HG03060 (cell line): ENCODE measurements around the gene FNDC5.

Experiments used
- ATAC-seq: cut with Tn5 transposase; IDR thresholded peaks from one replicate; pipeline ENCODE4 v1.9.1; 2021; ENCODE audit warnings: low read depth, moderate number of reproducible peaks; ENCODE audit not compliant: unreplicated experiment

Gene FNDC5

GRCh38 chr1:32885676-32886003, 14.9 kb upstream of the FNDC5 start:
- ATAC-seq: no peak

GRCh38 chr1:32884726-32885125, 14.0 kb upstream of the FNDC5 start:
- no peak for ATAC-seq

DNA sequence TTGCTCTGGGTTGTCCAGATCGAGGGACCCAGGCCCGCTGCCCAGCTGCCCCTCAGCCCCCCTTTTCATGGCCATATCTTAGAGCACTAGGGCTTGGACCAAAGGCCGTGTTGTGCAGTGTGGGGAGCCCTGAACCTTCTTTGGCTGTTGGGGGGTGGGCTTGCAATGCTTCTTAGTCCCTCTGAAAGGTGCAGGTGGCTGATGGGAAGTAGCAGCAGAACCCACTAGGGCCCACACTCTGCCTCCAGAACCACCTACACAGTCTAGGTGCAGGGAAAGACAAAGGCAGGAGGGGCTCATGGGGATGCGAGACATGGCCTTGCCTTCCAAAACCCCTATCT, 13.3 kb upstream of the FNDC5 start:
- no peak for ATAC-seq

DNA sequence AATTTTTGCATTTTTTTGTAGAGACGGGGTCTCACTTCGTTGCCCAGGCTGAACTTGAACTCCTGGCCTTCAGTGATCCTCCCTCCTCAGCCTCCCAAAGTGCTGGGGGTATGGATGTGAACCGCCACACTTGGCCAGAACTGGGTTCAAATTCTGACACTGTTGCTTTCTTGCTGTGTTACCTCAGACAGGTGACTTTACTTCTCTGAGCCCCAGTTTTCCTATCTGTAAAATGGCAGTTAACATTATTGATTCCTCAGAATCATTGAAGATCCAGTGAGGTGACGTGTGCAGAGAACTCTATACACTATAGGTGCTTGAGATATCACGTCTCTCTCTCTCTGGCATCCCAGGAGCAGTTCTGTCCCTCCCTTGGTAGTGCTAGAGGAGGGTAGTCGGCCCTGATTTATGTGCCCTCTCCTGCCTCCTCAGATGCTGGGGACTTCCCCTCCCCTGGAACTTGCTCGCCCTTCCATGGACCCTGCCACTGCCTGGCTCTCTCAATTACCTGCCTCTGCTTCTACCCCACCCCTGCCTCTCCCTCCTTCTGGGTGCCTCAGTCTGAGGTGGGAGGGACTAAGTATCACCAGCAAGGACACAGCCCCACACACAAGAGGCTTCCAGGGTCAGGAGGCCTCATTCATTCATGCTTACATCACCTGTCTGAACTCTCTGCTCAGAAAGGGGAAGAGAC, 12.8 kb upstream of the FNDC5 start:
- ATAC-seq: no peak

DNA sequence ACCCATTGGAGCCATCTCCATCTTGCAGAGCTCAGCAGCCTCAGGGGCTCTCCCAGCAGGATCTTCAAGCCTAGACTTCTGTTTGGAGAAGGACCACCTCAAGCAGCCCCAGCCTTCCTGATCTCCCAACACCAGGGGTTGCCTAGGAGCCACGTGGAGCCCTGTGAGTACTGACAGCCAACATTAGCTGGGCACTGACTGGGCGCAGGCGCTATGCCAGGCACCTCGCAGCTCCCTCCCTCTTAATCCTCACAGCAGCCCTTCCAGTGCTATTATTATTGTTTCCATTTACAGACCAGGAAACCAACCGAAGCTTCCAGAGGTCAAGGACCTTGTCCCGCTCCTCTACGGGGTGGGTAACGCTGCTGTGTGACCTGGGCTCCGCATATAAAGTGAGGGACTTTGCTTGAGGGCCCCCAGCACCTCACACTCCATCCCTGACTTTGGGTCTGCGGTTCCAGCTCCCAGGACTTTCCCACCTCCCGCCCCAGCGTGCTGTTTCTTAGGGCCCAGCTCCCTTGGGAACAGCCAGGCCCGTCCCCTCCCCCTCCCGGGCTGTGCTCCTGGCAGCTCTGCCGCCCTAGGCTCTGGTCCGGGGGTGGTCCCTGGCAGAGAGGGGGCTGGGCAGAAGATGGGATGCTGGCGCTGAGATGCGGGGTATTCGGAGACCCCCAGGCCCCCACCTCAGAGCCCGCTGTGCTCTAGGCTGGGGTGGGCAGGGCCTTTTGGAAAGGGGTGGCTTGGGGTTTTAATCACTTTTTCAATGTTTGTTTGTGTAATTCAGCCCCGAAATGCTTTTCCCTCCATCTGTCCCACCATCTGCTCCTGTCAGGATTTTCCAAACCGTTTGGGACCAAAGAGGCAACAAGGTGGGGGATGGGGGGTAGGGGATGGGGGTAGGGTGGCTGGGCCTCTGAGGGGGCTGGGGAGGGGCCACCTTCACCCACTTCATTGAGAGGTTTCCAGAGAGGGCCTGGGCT, 11.4 kb upstream of the FNDC5 start:
- ATAC-seq: no peak

GRCh38 chr1:32881291-32881690, 10.6 kb upstream of the FNDC5 start:
- no peak for ATAC-seq

GRCh38 chr1:32878637-32879041, 7.9 kb upstream of the FNDC5 start:
- ATAC-seq: no peak

DNA sequence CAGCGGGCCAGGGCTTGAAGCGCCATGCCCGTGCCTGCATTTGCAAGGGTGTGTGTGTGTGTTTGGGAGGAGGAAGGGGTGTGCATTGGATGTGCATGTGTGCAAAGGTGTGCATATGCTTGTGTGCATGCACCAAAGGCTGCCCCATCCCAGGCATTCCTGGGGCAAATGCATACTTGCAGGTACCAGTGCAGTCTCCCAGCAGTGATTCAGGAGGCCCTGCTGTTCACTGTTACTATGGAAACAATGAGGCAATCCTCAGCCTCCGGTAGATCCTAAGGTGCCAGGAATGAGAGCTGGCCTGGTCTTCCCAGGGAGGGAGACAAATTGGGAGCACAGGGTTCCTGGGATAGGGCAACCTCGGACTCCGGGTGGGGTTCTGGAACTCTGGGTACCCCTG, 7.5 kb upstream of the FNDC5 start:
- no peak for ATAC-seq

DNA sequence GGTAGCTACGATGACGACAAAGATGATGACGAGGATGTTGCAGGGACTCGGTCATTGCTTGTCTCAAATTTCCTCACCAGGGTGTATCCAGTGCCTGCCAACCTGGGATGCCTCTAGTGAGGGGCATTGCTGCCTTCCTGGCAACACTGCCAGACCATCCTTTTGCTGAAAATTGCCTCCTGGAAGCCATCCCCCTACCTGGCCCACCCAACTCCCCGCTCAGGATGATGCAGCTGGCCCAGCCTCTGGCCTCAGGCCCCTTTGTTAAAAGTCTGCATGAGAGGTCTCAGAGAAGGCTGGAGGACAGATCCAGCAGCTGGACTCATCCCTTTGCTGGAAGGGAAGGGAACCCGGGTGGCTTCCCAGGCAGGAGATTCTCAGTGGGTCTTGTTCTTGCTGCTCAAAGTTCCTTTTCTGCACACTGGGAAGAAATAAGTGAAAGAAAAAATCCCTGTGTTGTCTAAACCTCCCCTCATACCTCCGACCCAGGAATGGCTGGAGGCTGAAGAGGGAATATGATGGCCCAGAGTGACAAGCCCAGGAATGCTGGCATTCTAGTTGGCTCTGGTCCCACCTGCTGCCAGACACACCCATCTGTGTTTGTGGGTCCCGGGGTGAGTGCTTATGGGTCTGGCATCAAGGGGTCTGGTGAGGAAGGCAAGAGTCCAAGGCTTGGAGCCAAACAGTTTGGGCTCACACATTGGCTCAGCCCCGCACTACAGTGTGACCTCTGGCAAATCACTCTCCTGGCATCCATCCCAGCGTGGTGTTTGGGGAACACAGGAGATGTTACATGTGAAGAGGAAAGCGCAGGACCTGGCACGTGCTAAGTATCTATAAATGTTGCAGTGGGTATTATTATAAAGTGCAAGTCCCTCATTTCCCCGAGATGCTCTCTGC, 6.7 kb upstream of the FNDC5 start:
- no peak for ATAC-seq

GRCh38 chr1:32876341-32877210, 5.9 kb upstream of the FNDC5 start:
- ATAC-seq: no peak

- ATAC-seq: no peak
Measured at GRCh38 chr1:32874860-32875752, 4.4 kb upstream of the FNDC5 start.

DNA sequence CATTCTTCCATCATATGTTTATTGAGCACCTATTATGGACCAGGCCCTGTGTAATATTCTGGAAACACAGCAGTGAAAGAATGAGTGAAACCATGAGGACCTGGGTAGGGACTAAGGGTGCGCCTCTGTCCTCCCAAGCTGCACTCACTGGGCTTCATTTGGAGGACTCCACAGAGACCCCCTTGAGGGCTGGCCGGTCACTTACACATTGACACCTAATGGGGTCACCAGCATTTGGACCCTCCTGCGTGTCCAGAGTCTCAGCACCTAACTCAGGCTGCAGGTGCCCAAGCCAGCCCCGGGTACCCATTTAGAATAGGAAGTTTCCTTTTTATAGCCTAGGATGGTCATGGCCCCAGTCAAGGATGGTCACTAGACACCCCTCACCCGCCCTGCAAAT, 2.8 kb upstream of the FNDC5 start:
- ATAC-seq: no peak

DNA sequence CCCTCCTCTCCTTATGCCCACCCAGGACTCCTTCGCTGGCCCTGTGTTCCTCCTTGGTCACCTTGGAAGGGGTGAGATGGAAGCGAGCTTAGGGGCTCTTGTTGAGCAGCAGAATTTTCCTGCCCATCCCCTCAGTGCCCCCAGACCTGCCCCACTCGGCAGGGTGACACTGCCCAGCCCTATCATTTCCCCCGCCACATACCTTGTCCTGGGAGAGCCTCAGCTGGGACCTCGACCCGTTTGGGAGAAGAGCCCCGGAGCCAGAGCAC, 1.4 kb upstream of the FNDC5 start:
- no peak for ATAC-seq

DNA sequence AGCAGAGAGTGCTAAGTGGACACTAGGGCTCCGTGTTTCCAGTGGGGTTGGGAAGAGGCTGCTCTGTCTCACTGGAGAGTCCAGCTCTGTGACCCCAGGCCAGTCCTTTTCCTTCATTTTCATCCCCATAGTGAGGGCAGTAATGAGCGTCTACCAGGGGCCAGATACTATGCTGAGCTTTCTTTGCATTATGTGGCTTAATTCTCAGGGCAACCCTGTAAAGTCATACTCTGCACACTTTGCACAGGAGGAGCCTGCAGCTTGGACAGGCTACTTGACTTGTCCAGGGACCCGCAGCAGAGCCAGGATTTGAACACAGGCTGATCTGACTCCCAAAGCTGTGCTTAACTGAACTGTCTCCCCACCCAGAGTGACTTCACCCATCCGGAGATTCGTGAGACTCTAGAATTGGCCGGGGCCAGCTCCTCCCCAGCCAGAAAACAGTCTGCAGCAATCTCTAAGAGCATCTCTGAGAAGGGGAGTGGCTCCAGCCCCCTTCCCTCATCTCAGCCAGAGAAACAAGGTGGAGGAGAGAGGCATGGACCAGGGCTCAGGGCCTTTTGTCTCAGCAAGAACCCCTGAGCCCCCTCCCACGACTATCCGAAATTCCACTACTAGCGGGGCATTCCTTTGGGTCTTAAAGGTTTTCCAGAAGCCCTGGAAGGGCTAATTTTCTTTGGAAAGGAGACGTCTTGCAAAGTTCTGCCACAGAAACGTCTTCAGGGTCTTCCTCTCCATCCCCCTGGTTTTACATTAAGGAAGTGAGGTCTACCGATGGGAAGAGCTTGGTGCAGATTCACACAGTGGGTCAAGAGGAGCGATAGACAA, 866 bp upstream of the FNDC5 start:
- ATAC-seq: no peak

GRCh38 chr1:32869923-32870614, 643 bp downstream of the FNDC5 start:
- no peak for ATAC-seq

GRCh38 chr1:32868806-32869455, 1.8 kb downstream of the FNDC5 start:
- ATAC-seq: no peak

DNA sequence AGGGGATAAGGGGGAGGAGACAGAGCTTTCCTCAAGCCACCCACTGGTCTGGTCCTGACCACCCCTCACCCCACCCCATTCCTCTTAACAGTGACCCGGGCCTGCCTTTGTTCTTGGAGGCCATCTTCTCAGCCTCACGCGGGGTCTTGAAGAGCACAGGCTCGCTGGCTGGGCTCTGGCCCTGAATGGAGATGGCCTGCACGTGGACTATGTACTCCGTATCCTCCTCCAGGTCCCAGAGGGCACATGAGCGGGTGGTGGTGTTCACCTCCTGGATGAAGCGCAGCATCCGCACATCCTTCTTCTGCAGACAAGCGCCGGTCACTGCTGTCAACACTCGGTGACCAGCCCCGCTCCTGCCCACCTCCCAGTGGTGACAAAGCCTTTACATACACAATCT, 2.6 kb downstream of the FNDC5 start:
- ATAC-seq: no peak
